Measurements from ENCODE around the gene SUSD1.
A peak's percentile ranks its signal among the peaks of the same experiment; 100 is the strongest.

Gene SUSD1

DNA sequence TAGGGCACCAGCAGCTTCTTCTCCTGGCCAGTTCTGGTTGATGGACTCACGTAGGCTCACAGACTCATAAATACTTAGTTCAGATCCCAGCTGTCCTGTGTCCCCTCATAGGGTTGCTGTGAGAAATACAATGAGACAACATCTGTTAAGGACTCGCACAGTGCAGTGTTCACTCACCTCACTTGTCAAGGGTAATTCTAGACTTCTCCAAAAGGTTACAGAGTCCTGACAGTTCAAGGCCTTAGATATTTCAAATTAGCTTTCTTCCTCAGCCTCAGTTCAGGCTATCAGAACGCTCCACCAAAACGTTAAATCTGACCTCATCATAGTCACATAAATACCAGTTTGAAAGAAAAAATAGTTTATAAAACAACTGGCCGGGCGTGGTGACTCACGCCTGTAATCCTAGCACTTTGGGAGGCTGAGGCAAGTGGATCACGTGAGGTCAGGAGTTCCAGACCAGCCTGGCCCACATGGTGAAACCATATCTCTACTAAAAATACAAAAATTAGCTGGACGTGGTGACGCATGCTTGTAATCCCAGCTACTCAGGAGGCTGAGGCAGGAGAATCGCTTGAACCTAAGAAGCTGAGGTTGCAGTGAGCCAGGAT is 172.1 kb downstream of the SUSD1 start:
- Histone ChIP-seq H3K27me3 (replicated peaks; ENCODE audit: control insufficient read depth, insufficient read depth, low read length) (no peaks in the 10 kb centered on the region), H3K36me3 (ENCODE audit: control insufficient read depth, insufficient read depth, low read length, severe bottlenecking) (no peaks in the 10 kb centered on the region), H3K9me3 (ENCODE audit: control insufficient read depth, low read length) (no peaks in the 10 kb centered on the region), H3K4me3 (ENCODE audit: low read length) (no peak overlapping the region), H3K9ac (ENCODE audit: low read length) (no peak overlapping the region), H3K4me1 (ENCODE audit: control insufficient read depth, insufficient read depth, low read length) (no peaks in the 10 kb centered on the region)
- DNase-seq (ENCODE audit: low read depth), result no peak

DNA sequence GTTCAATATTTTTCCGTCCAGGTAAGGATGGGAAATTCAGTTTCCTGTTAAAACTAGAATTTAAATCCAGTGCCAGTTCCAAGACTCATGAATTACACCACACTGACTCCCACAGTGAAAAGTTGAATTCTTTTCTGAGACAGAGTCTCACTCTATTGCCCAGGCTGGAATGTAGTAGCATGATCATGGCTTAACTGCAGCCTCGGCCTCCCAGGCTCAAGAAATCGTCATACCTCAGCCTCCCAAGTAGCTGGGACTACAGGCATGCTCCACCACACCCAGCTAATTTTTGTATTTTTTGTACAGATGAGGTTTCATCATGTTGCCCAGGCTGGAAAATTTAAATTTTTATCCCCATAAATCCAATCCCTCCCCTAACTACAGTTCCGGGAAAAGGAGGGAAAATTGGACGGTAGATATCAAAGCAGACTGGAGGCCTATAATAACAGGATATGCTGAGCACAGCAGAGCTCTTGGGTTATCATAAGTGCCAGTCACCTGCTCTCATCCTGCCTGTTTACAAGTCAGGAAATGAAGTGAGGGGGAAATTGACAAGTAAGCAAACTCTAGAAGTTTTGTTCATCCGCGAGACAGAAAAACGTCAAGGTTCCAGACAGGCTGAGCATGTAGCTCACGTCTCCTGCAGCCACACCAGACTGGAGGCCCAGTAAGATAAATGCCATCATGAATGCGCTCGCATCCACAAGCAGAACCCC is 172.8 kb downstream of the SUSD1 start:
- no peak overlapping the region for H3K4me3 ChIP-seq (ENCODE audit: low read length)

GRCh38 chr9:112000743-112001142 is 174.4 kb downstream of the SUSD1 start:
- no peaks in the 10 kb centered on the region for H3K36me3 ChIP-seq (ENCODE audit: control insufficient read depth, insufficient read depth, low read length, severe bottlenecking)
- no peaks in the 10 kb centered on the region for H3K9me3 ChIP-seq (ENCODE audit: control insufficient read depth, low read length)
- no peaks in the 10 kb centered on the region for H3K27me3 ChIP-seq (replicated peaks; ENCODE audit: control insufficient read depth, insufficient read depth, low read length)
- DNase-seq (ENCODE audit: low read depth), result no peak
- no peak overlapping the region for H3K4me3 ChIP-seq (ENCODE audit: low read length)
- H3K4me1 ChIP-seq (ENCODE audit: control insufficient read depth, insufficient read depth, low read length), result no peaks in the 10 kb centered on the region
- no peak overlapping the region for H3K9ac ChIP-seq (ENCODE audit: low read length)

More for the DNA sequence above, 172.8 kb downstream of the SUSD1 start:
- H3K9ac ChIP-seq (ENCODE audit: low read length), result no peak overlapping the region
- DNase-seq (ENCODE audit: low read depth), result no peak
- no peaks in the 10 kb centered on the region for H3K27me3 ChIP-seq (replicated peaks; ENCODE audit: control insufficient read depth, insufficient read depth, low read length)
- no peaks in the 10 kb centered on the region for H3K4me1 ChIP-seq (ENCODE audit: control insufficient read depth, insufficient read depth, low read length)
- H3K9me3 ChIP-seq (ENCODE audit: control insufficient read depth, low read length), result no peaks in the 10 kb centered on the region
- no peaks in the 10 kb centered on the region for H3K36me3 ChIP-seq (ENCODE audit: control insufficient read depth, insufficient read depth, low read length, severe bottlenecking)

DNA sequence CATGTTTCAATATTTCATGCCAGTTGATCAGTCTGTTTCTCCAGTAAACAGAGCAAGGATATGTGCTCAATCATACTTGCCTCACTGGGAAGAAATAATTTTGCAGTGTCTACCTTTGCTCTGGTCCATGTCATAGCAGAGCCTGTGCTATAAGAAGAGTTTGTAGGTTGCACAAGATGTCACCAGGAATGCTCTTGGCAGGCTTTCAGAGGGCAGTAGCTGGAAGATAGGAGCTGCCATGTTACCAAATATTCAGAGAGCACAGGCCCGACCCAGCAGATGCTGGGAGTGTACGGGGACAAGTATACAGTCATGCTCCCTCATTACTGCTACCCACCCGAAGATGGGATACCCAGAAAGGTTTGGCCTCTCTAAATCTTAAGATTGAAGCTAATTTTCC is 175.8 kb downstream of the SUSD1 start:
- no peaks in the 10 kb centered on the region for H3K36me3 ChIP-seq (ENCODE audit: control insufficient read depth, insufficient read depth, low read length, severe bottlenecking)
- no peak for DNase-seq (ENCODE audit: low read depth)
- no peak overlapping the region for H3K9ac ChIP-seq (ENCODE audit: low read length)
- H3K4me1 ChIP-seq (ENCODE audit: control insufficient read depth, insufficient read depth, low read length), result no peaks in the 10 kb centered on the region
- no peak overlapping the region for H3K4me3 ChIP-seq (ENCODE audit: low read length)
- no peaks in the 10 kb centered on the region for H3K27me3 ChIP-seq (replicated peaks; ENCODE audit: control insufficient read depth, insufficient read depth, low read length)
- no peaks in the 10 kb centered on the region for H3K9me3 ChIP-seq (ENCODE audit: control insufficient read depth, low read length)

DNA sequence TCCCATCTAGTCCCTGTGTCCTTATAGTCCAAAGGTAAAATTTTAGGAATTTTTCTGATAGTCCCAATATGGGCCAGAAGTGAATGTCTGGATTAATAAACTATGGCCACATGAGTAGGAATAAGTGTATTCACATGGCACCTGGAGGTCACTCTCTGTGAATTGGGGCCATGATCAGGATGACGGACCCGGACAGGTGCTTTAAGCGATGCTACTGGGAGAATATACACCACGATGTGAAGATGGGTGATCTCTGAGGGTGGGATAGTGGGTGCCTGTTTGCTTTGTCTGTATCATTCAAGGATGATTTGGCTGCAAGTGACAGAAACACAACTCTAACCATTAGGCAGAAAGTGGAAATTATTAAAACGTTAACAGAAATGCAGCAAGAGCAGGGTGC is 177.3 kb downstream of the SUSD1 start:
- no peak for DNase-seq (ENCODE audit: low read depth)
- H3K4me1 ChIP-seq (ENCODE audit: control insufficient read depth, insufficient read depth, low read length), result no peaks in the 10 kb centered on the region
- no peak overlapping the region for H3K4me3 ChIP-seq (ENCODE audit: low read length)
- no peaks in the 10 kb centered on the region for H3K36me3 ChIP-seq (ENCODE audit: control insufficient read depth, insufficient read depth, low read length, severe bottlenecking)
- no peaks in the 10 kb centered on the region for H3K9me3 ChIP-seq (ENCODE audit: control insufficient read depth, low read length)
- no peaks in the 10 kb centered on the region for H3K27me3 ChIP-seq (replicated peaks; ENCODE audit: control insufficient read depth, insufficient read depth, low read length)
- no peak overlapping the region for H3K9ac ChIP-seq (ENCODE audit: low read length)

- H3K36me3 ChIP-seq (ENCODE audit: control insufficient read depth, insufficient read depth, low read length, severe bottlenecking), result no peaks in the 10 kb centered on the region
- no peak for DNase-seq (ENCODE audit: low read depth)
These were observed 180.2 kb downstream of the SUSD1 start for GRCh38 chr9:111994831-111995458.

DNA sequence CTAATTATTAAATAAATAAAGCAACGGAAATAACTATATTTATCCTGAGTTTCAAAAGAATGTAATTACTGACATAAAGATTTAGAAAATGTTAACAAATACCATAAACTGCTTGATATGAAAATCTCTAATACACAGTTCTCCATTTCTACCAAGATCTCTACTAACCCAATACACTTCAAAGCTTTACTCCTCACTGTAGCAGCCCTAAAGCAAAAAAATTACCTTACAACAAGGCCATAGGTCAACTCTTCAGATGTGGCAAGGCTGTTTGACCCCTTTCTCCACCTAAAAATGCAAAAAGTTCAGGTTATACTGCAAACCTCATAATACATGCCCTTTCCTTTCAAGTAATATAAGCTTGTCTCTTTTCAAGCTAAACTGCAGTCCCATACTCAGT is 181.8 kb downstream of the SUSD1 start:
- H3K9me3 ChIP-seq (ENCODE audit: control insufficient read depth, low read length), result peaks cover 3% of the 10 kb centered on the region
- H3K9ac ChIP-seq (ENCODE audit: low read length), result no peak overlapping the region
- H3K36me3 ChIP-seq (ENCODE audit: control insufficient read depth, insufficient read depth, low read length, severe bottlenecking), result no peaks in the 10 kb centered on the region
- H3K27me3 ChIP-seq (replicated peaks; ENCODE audit: control insufficient read depth, insufficient read depth, low read length), result no peaks in the 10 kb centered on the region
- no peak overlapping the region for H3K4me3 ChIP-seq (ENCODE audit: low read length)
- DNase-seq (ENCODE audit: low read depth), result no peak
- H3K4me1 ChIP-seq (ENCODE audit: control insufficient read depth, insufficient read depth, low read length), result no peaks in the 10 kb centered on the region

More at GRCh38 chr9:111994831-111995458, 180.2 kb downstream of the SUSD1 start:
- Histone ChIP-seq H3K27me3 (replicated peaks; ENCODE audit: control insufficient read depth, insufficient read depth, low read length) (no peaks in the 10 kb centered on the region), H3K9ac (ENCODE audit: low read length) (no peak overlapping the region), H3K4me3 (ENCODE audit: low read length) (no peak overlapping the region), H3K9me3 (ENCODE audit: control insufficient read depth, low read length) (peaks cover 3% of the 10 kb centered on the region), H3K4me1 (ENCODE audit: control insufficient read depth, insufficient read depth, low read length) (no peaks in the 10 kb centered on the region)

DNA sequence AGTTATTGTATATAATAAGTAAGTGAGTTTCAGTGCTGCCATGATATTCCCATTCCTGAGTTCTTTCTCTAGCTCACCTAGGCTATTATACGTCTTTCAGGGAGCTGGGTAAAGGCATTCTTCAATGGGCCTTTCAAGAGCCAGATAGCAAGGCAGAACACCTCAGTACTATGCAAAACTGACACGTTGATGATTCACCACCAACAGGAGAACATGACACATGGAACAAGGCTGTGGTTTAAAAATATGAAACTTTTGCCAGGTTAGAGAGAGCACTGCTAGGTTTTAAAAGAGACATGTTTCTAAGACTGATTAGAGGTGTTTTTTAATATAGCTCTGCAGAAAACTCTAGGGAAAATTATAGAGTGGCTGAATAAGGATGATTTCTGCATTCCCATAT is 182.6 kb downstream of the SUSD1 start:
- Histone ChIP-seq H3K27me3 (replicated peaks; ENCODE audit: control insufficient read depth, insufficient read depth, low read length) (no peaks in the 10 kb centered on the region), H3K9me3 (ENCODE audit: control insufficient read depth, low read length) (peaks cover 3% of the 10 kb centered on the region), H3K4me3 (ENCODE audit: low read length) (no peak overlapping the region), H3K36me3 (ENCODE audit: control insufficient read depth, insufficient read depth, low read length, severe bottlenecking) (no peaks in the 10 kb centered on the region), H3K9ac (ENCODE audit: low read length) (no peak overlapping the region), H3K4me1 (ENCODE audit: control insufficient read depth, insufficient read depth, low read length) (no peaks in the 10 kb centered on the region)
- peak; percentile 32 for DNase-seq (ENCODE audit: low read depth)

DNA sequence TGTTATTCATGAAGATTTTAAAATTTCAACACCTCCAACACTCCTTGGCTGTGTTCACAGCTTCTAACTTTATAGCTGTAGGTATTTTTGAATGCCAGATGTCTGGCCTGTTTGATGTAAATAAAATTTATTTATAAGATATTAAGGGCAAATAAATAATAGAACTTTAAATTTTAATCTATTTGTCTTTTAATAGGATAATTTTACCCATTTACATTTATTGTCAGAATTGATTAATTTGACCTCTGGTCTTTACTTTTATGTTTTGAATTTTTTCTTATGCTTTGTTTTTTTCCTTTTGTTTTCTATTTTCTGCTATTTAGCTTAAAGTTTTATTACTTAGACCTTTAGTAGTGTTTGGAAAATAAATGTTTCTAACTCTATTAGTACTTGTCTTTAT is 183.9 kb downstream of the SUSD1 start:
- Histone ChIP-seq H3K27me3 (replicated peaks; ENCODE audit: control insufficient read depth, insufficient read depth, low read length) (no peaks in the 10 kb centered on the region), H3K9me3 (ENCODE audit: control insufficient read depth, low read length) (peaks cover 3% of the 10 kb centered on the region), H3K4me1 (ENCODE audit: control insufficient read depth, insufficient read depth, low read length) (peaks cover under 1% of the 10 kb centered on the region), H3K4me3 (ENCODE audit: low read length) (no peak overlapping the region), H3K36me3 (ENCODE audit: control insufficient read depth, insufficient read depth, low read length, severe bottlenecking) (no peaks in the 10 kb centered on the region), H3K9ac (ENCODE audit: low read length) (no peak overlapping the region)
- DNase-seq (ENCODE audit: low read depth), result no peak

All from adipocyte (in vitro differentiated cells).